GM18498 (cell line): ENCODE data around the gene DOLPP1.

ENCODE experiments used
- ATAC-seq: cut with Tn5 transposase; IDR thresholded peaks from one replicate; pipeline ENCODE4 v1.9.1; 2021; ENCODE audit warnings: mild to moderate bottlenecking, moderate library complexity; ENCODE audit not compliant: unreplicated experiment

The DOLPP1 gene

DNA sequence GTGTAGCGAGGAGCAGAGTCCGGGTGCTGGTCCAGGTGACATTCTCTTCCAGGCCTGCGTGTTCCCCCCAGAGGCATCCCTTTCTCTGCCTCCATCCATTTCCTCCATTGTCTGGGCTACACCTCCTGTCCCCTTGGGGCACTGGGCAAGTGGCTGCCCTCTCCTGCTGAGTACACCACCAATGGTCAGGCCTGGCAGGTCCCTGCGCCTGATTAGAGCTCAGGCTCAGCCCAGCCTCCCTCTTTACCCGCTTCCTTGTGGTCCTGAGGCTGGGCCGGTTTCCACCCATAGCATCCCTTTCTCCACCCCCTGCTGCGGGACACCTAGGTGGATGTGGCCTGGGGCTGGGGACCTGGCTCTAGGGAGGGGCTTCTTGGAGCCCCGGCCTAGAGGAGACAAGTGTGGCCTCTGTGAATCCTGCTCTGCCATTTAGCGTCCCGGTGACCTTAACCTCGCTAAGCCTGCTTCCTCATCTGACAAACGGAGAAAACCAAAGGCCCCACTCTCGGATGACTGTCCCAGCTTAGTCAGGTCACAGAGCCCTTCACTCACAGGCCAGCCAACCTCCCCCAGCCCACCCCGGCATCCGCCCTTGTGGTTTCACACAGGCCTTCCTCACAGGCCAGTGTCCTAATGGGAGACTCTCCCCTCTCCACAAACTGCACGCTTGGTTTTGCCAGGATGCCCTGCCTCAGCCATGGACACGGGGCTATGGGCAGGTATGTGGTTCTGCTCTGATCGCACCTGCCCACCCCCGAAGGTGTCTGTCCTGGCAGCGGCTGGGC is 12.9 kb downstream of the DOLPP1 start:
- no peak for ATAC-seq

DNA sequence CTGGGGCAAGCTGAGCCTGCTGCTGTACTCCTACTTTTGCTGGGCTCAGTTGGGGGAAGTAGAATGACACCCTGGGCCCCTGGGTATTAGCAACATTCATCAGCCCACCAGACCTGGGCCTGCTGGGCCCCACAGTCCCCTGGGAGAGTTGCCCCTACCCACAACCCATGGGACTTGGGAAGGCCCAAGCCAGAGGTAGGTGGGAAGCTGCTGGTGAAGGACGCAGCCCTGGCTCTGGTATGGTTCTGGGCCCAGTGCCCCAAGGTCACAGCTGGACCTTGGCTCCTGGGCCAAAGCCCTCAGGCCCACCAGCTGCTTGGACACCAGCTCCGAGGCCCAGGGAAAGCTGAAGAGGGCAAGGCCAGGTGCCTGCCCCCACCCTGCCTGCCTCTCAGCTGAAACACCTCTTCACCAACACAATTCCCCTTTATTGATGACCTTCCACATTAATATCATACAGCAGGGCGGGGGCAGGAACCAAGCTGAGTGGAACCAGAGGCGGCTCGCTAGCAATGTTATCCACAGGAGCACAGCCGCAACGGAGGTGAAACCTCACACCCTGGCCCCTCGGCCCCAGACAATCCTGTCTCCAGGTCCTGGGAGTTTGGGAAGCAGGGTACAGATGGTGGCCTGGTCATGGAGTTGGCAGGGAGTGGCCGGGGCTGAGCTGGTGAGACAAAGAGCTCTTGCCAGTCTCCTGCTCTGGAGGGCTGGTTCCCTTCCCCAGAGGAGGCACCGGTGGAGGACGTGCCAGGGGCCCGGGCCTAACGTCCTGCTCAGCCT is 13.7 kb downstream of the DOLPP1 start:
- ATAC-seq: no peak

DNA sequence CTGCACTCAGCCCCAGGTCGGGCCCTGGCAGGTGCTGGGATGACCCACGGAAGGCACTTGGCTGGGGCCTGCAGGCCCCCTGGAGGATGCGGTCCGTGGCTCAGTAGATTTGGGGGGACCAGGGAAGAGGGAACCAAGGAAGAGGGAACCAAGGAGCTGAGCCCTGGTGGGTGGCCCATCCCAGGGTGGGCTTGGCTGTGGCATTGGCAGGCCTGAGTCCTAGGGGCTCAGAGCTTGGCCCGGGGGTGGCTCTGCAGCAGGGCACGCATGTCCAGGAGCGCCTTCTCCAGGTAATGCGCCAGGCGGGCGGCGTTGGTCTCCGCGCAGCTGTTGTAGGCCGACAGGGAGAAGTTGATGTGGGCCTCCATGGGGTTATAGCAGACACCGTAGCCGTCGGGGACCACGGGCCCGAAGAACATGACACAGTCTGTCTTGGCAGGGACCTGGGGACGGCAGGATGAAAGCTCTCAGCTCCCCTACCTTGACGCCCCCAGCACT is 14.3 kb downstream of the DOLPP1 start:
- ATAC-seq: no peak

DNA sequence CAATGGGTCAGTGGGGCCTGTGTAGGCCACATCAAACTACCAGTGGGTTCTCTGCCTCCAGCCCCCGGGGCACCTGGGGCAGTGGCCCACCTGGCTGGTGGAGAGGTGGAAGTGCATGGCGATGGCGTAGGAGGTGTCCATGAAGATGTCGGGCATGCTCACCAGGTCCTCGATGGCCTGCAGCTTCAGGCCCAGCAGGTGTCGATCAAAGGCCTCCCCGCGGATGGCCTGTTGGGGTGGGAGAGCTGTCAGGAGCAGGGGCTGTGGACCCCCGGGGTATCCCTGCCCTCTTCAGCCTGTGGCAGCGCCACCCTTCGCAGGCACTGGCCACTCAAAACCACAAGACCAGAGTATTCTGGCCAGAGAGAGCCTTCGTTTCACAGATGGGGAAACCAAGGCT is 15.0 kb downstream of the DOLPP1 start:
- ATAC-seq: no peak

DNA sequence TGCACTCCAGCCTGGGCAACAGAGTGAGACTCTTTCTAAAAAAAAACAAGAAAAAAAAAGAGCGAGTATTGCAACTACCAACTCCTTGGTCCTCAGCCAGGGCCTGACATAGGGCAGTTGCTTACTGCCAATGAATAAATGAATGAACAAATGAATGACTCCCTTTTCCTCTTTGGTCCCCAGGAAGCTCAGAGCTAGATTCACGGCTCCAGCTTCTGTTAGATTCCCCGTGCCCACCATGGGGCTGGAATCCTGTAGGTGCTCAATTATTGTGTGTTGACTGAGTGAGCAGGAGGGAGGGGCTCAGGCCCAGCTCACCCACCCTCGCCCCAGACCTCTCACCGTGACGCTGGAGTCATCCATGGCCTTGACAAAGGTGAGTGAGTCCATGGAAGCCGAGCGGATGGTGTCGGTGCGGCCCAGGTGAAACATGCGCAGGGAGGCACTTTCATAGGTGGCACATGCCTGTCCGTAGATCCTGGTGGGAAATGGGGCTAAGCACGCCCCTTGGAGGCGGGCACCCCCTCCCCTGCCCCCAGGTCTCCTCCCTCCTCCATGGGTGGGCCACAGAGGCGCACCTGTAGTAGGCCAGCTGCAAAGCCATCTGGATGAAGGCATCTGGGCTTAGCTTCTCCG is 16.9 kb downstream of the DOLPP1 start:
- ATAC-seq: no peak

DNA sequence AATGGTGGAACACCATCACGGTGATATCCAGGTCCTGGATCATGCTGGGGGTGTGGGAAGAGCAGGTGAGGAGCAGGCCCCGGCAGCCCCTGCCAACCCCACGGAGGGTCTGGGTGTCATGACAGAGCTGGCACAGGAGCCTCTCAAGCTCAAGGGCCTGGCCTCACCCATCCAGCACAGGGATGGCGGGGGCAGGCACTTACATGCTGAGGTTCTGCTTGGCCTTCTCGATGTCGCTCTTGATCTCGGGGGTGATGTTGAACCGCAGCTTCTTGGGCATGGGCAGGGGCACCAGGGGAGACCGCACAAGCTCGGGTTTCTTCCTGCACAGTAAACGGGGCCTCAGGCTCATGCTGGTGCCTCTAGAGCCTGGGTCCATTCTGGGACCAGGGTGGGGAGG is 17.4 kb downstream of the DOLPP1 start:
- no peak for ATAC-seq

DNA sequence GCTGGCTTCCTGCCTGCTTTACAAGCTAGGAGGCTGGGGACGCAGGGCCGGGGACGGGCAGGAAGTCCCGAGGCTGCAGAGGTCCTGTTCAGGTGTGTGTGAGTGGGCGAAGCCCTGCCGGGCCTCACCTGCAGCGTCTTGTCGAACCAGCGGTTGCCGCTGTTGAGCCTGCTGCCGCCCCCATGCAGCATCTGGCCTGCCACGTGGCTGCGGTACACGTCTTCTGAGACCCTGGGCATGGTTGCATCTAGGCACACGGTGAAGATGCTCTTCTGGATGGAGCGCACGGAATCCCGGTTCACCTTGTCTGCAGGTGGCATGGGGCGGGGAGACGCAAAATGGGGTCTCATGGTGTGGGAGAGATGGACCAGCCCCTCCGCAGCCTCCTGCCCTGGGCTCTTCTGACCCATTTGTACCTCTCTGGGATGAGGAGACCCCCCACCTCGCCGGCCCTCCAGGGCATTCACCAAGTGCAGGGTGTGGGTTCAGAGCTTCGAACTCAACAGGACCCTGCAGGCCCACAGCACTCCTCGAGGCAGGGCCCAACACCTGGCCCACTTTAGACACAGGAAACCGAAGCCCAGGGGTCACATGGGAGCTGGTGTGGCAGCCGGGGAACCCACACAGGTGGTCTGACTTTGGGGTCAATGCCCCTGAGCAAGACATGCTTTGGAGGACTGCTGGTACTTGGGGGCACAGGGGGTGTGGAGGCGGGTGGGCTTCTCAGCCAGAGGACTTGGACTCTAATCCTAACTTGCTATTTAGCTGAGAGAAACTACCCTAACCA is 19.7 kb downstream of the DOLPP1 start:
- ATAC-seq: no peak

DNA sequence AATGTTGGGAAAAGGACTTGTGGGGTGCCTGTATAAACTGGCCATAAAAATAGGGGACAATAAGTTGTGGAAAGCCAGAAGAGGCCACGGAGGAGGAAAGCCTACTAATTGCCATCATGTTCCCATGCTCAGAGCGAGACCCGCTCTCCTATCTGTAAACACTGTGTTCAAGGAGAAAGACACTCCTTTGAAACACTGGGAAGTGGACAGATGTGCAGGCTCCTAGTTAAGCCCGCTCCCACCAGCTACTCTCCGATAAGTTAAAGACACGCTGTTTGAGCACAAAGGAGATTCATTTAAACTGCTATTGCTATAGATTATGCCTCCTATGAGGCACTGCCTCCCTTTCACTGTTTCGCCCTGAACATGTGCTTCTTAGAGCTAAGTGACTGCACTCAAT is 20.4 kb downstream of the DOLPP1 start:
- ATAC-seq: no peak

DNA sequence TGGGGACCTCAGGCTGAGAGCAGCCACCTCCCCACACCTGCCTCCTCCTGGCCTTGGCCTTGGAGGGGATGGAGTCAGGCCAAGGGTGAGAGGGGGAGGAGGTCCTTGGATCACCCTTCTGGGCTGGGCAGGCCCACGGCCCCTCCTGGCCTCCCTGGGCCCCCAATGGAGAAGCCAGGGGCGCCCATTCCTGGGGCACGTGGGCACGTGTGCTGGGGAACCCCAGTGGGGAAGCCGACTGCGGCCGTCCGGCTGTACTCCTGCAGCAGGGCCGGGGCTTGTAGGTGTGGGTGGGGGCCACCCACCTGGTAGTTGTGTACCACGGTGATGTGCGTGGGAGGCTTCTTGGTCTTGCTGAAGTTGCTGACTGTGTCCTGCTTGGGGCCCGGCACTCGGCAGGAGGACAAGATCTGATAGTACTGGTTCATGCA is 21.2 kb downstream of the DOLPP1 start:
- ATAC-seq: no peak

DNA sequence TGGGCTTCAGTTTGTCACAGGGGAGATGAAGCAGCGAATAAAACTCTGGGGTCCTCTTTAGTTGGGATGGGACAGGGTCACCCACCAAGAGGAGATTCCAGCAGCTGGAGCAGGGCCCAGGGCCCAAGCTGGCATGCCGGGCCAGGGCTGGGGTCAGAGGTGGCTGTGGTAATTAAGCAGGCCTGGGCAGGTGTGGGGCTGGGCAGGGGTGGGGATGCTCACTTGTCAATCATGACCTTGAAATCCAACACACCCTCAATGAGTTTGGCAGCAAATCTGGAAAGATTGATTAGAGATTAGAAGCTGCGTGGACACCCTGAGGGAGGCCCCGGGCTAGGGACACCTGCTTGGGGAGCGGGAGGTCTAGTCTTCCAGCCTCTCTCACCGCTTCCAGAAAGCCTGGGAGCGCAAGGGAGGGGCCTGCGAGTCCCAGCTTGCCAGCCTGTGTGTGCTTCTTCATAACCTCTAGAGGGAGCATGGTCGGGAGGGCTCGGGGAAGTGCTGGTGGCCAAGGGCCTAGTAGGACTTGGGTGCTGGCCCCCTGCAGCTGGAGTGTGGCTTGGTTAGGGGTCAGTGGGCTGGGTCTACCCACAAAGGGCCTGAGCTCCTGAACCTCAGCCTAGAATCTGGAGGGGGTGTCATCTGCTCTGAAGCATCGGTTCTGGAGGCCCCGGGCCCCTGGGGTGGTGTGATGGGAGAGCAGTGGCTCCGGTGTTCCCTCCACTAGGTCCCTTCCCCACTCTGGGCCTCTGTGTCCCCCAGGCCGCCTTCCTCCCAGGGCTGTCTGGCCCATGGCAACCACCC is 22.1 kb downstream of the DOLPP1 start:
- no peak for ATAC-seq

DNA sequence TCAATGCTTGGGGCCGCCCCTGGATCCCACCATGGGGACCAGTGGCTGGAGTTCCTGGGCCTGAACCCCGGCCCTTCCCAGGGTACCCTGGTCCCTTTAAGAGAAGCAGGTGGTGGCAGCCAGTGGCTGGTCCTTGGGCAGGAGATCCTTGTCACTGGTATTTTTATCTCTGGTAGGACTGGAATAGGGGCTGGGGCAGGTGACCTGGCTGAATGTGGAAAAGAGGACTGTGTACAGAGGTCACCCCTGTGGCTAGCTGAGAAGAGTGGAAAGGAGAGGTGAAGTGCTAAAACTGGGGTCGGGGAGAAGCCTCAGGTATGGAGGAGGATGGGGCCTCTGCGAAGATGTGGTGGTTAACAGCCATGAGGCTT is 22.7 kb downstream of the DOLPP1 start:
- ATAC-seq: no peak

DNA sequence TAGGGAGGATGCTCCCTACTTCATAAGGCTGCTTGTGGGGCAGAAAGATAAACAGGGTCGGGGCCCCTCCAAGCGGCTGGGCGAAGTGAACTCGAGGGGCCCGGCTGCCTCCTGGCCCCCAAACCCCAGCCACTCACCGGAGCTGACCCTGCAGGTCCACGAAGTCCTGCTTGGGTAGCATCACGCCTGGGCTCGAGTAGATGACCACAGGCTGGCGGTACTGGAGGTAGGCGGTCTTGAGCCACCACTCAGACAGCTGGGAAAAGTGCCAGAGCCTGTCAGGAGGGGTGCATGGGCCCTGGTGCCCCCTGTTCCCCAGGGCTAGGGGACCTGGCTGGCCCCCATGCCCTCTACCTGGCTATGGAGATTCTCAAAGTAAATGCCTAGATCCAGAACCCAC is 23.1 kb downstream of the DOLPP1 start:
- ATAC-seq: no peak

DNA sequence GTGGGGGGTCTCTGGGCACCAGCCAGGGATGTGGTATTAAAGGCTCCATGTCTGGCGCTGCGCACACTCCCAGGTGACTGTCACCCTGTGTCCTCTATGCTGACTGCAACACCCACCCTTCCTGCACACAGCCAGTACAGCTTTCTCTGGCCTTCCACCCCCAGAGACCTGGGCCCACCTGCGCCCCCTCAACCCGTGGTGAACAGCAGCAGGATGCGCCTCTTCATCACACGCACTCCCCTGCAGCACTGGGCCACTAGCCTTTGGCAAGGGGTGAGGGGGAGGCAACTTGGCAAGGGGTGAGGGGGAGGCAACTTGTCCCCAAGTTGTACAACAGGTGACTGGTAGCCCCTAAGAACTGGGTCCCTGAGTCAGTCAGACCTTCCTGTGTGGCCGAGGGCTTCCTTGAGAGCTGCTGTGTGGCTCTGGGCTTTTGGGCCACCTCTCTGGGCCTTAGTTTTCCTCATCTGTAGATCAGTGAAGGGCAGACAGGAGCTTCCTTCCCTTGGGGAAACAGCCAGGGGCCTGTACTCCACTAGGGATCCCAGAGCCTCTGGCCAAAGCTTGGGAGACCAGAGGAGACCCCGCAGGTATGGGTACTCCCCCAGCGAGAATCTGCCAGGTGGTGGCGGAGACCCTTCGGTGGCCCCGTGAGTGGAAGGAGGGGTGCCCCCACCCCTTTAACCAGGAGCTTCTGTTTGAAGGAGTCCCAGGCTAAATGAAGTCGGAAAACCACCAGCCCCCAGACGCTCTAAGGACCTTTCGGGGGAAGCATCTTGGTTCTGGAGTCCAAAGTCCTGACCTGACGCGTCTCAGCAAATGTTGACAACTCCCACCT is 25.2 kb downstream of the DOLPP1 start:
- ATAC-seq: no peak

DNA sequence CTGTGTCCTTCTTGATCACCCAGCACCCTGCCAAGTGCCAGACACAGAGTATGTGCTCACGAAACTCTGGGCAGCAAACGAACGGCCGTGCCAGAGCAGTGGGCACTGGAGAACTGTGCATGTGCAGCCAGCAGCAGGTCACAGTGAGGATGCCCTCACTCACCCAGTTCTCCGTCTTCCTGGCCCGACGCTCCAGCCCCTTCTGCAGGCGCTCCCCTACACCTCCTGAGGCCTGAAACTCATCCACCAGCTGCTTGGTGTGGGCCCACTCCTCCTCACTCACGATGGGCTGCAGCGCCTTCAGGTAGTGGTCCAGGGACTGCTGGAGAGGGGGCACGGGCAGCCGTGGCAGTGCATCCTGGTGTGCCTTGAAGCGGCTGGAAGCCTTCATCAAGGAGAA is 26.7 kb downstream of the DOLPP1 start:
- ATAC-seq: no peak

DNA sequence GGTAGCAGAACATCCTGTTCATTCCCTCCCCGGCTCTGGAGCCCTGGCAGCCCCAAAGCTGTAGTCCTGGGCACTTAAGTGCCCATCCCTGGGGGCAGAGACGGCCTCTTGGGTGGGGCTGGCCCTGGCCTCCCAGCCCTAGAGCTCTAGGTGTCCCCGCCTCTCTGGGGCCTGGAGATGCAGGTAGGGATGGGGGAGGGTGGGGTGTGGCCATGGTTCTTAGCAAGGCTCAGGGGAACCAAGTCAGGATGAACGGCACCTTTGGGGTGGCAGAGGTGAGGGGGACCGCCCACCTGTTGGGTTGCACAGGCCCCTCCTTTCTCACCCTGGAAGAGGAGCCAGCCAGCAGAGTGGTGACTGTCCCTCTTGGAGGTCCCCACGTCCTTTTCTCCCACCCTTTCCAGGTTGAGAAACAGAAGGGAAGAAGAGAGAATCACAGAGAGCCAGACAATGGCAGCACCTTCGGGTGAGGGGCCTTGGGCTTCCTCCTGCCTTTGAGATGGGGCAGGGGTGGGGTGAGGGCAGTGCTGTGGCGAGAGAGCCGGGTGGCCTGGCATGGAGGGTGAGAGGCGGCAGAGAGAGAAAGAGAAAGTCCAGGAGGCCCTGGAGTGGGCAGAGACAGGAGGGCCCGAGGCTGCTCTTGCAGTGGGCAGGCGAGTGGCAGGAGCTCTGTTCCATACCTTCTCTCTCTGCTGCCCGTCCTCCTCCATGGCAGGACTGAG is 27.3 kb downstream of the DOLPP1 start:
- ATAC-seq: no peak

DNA sequence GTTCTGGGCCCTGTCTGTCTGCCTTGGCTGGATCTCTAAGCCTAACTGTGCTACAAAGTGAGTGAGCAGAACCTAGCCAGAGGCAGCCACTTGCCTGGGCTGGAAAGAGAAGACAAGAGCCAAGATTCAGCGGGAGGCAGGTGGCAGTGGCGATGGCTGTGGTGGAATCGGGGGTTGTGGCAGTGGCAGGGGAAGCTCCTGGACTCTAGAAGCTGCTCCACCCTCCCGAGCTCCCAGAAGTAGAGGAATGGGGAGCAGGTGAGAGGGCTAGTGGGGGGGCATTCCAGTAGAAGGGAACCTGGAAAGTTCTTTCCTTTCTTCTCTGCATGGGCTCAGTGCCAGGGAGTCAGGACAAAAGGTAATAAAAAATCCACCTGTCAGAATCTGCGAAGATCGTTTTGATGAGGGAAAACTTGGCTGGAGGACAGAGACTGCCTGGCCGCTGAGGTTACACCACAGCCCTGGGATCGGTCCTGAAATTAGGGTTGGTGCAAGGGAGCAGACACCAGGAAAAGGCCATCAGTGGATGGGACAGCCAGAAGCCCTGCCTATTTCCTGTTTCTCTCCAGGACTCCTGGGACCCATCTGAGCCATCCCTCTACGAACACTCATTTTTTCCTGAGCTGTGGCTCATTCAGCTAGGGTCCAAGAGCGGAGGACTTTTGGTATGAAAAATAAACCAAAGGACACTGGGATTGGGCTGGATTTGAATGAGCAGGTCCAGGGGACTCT is 28.1 kb downstream of the DOLPP1 start:
- no peak for ATAC-seq

DNA sequence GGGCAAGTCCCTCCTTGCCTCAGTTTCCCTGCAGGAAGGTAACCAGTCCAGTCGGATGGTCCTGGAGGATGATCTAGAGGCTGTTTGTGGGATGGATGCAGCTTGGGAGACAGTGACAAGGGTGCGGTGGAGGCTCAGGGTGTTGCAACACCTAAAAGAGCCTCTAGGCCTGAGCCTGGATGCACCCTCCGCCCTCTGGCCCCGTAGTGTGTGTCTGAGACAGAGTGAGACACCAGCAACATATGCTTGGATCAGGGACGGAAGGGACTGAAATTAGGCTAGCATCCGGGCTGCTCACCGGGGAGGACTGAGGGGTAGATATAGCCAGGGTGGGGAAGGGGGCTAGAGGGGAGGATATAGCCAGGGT is 28.6 kb downstream of the DOLPP1 start:
- no peak for ATAC-seq
